SIG-M5 treated with dmso at 0.1 percent for 504 hours (cell line): Measurements from ENCODE around the gene YIF1A.
"Not testable (repeated sequence)": the region's sequence is repeated elsewhere in the genome, so short reads cannot be mapped to it uniquely, and the experiment has no call there.

ENCODE experiments used
- DNase-seq: peaks from one replicate; lab custom pipeline; 2025; ENCODE audit not compliant: unreplicated experiment; lab: John Stamatoyannopoulos, UW

YIF1A gene

GRCh38 chr11:66326261-66327111 is 37.5 kb upstream of the YIF1A start:
- no peak for DNase-seq

DNA sequence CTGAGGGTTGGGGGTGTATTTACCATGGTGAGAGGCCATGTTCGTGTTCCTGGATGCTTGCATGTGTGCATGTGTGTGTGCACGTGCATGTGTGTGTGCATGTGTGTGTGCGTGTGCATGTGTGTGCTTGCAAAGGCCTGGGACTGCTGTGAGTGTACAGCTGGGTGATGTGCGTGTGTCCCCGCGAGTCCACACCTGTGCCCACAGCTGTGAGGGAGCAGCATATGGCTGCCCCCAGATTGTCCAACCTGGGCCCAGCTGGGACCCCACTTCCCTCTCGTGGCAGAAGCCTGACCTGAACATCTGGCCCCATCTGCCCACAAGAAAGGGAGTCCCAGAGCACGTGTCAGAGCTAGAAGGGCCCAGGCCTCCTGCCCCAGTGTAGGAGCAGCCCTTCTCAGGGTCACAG is 36.3 kb upstream of the YIF1A start:
- no peak for DNase-seq

DNA sequence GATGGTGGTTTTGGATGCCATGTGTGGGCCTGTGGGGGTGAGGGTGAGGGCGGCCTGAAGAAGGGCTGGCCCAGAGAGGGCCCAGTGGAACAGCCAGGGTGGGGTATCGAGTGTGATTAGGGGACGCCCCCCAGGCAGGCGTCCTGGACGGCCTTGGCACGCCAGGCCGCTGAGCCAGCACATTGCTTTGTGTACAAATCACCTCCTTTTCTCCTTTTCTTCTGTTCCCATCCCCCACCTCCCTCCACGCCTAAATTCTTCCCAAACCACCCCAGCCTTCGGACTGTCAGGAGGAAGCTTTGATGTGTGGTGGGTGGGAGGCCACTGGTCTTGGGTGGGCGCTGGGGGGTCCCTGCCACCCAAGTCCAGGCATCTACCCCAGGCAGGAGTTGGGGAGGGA is 35.7 kb upstream of the YIF1A start:
- no peak for DNase-seq

DNA sequence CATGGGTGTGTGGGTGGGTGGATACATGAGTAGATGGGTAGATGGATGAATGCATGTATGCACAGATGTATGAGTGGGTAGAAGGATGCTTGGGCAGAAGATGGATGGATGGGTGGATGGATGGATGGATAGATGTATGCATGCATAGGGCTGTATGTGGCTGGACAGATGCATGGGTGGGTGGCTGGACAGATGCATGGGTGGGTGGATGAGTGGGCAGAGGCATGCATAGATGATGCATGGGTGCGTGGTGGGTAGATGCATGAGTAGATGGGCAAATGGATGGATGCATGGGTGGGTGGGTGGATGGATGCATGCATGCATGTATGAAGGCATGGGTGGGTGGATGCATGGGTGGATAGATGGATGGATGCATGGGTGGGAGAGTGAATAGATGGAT is 34.7 kb upstream of the YIF1A start:
- no peak for DNase-seq

DNA sequence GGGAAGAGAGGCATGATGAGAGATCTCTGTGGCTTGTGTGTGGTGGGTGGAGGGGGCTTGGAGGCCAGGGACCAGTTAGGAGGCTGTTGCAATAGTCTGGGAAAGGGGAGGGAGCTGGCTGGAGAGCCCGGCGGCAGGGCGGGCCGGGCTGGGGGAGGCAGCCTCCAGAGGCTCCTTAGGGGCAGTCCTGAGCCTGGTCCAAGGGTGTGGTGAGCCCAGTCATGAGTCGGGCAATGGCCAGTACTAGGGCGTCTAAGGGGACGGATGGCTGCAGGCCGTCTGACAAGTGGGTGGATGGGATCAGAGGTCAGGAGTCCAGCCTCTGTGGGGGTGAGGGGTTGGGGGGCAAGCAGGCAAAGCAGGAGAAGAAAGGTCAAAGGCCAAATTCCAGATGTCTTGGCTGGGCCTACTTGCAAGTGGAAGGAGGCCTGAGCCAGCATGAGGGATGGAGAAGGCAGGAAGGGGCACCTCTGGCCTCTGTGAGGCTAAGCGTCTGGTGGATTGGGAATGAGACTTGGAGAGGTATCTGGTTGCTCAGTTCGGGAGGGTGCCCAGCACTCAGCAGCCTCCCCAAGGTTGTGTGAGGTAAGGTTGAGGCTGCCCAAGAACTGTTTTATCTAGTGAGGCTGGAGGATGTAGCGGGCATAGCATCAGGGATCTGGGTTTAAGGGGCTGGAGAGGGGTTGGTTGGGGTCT is 33.9 kb upstream of the YIF1A start:
- DNase-seq, result no peak

DNA sequence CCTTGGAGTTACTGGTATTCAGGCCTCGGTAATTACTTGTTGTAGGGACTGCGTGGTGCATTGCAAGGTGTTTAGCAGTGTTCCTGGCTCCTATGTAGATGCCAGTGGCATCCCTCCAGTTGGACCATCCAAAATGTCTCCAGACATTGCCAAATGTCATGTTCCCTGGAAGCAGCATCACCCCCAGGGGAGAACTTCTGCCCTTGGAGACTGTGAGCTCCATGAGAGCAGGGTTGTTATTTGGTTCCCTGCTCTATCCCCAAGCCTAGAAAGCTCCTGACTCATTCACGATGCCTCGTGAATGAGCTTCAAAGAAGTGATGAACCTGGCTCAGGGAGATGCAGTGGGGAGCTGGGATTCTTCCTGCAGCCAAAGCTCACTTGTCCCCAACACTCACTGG is 32.7 kb upstream of the YIF1A start:
- DNase-seq, result no peak

- not testable (repeated sequence) for DNase-seq
These were observed 31.8 kb upstream of the YIF1A start for GRCh38 chr11:66320748-66321147.

GRCh38 chr11:66320289-66320688 is 31.3 kb upstream of the YIF1A start:
- not testable (repeated sequence) for DNase-seq

DNA sequence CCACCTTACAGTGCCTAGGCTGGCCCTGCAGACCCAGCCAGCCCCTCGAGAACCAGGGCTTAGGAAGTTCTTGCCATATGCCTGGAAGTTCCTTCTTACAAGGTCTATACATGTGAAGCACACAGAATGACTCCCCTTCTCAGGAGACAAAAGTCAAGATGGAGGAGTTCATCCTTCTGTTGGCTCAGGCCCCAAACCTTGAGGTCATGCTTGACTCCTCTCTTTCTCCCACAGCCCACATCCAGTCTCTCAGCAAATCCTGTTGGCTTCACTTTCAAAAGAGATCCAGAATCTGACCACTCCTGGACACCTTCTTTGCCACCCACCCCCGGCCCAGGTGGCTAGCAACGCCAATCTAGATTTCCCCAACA is 29.6 kb upstream of the YIF1A start:
- DNase-seq, result no peak

DNA sequence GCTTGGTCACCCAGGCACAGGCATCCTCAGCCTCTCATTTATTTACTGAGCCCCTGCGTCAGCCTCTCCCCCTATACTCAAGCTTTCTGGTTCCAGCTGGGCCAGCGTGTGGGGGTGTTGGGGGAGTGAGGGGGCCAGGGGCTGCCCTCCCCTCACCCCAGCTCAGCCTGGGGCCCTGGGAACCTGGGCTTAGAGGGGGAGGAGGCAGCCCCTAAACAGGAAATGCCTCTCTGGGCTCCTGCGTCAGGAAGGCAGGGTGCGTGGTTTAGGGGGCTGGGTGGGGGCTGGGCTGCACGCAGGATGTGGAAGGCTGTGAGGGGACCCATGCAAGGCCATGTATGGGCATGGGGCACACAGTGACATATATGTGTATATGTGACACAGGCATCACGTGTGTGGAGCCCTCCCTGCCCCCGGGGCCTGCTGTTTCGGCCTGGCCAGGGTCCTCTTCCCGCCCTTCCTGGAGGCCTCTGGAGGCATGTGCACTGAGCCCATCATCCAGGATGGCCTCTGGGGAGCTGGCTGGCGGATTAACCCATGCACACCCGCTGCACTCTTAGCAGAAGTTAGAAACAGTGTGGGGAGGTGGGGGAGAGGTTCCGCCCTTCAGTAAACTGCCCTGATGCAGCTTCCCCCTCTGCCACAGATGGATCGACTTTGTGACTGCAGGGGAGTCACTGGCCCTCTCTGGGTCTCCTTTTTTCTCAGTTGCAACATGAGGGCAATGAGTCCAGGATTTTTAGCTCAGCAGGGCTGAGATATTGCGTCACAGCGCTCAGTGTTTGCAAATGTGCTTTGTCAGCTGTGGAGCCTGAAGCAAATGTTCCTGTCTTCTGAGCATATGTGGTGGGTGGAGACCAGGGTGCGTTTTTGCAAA is 29.0 kb upstream of the YIF1A start:
- DNase-seq, result peak; percentile 96

GRCh38 chr11:66317322-66317722 is 28.4 kb upstream of the YIF1A start:
- no peak for DNase-seq

DNA sequence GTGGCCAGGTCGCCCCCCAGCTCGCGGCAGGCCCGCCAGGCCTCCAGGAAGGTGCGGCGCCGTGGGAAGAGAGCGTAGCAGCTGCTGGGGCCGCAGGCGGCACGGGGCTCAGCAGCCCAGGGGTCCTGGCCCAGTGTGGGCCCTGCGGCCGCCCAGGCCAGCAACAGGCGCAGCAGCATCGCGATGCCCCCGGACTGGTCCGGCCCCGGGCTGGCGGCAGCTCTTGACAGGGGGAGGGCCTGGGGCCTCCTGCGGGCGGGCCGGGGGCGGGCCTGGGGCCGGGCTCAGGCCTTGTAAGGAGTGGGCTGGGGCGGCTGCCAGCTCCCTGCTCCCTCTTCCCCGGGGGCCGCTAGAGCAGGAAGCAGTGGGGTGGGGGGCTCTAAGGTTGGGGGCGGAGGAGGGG is 27.9 kb upstream of the YIF1A start, which contains the start of gene CD248:
Gene CD248, minus strand, starts transcription at position 196 of the 403 bp plus-strand sequence. Its CDS starts 17 bp downstream, at position 179.
- no peak for DNase-seq

DNA sequence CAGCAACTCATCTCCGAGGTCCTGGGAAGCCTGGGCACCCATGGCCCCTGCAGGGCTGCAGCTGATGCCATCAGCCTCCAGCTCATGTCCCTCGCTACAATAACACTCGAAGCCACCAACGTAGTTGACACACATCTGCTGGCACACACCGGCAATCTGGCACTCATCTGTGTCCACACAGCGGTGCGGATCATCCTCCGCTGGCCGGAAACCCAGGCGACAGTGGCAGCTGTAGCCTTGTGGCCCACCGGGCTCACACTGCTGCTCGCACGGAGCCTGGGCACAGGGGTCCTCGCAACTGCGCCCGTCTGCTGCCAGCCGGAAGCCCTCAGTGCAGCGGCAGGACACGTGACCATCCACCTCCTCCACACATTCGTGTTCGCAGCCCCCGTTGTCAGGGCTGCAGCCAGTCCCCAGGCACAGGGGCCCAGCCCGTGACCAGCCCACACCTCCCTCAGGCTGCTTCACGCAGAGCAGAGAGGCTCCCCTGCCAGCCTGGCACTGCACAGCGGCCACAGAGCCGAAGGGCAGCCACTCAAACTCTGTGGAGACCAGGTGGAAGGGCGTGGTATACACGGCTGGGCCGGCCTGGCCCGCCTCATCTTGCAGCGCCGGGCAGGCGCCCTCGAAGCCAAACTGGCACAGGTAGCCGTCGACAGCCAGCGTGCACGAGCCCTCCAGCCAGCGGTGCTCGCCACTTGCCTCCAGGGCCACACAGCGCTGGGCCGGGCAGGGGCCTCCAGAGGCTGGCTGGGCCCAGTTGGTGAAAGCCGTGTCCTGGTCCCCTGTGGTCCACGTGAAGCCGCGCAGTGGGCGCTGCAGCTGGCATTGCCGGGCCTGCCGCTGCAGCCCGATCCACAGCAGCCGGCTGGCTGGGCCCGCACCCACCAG is 27.2 kb upstream of the YIF1A start:
- DNase-seq, result no peak

DNA sequence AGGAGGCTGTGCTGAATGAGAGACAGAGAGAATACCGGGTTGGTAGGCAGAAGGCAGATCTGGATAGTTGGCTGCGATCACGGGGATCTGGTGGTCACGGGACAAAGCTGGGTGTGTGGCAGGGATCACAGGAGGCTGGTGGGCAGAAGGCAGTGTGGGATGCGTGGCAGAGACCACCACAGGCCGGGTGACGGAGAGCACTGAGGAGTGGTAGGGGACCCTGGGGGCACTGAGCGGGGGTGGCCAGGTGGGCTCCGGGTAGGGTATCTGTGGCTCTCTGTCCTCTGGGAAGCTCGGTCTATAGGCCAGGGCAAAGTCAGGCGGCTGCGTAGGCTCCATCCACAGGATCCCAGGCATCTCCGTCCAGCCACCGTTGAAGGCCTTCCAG is 26.5 kb upstream of the YIF1A start:
- no peak for DNase-seq

DNA sequence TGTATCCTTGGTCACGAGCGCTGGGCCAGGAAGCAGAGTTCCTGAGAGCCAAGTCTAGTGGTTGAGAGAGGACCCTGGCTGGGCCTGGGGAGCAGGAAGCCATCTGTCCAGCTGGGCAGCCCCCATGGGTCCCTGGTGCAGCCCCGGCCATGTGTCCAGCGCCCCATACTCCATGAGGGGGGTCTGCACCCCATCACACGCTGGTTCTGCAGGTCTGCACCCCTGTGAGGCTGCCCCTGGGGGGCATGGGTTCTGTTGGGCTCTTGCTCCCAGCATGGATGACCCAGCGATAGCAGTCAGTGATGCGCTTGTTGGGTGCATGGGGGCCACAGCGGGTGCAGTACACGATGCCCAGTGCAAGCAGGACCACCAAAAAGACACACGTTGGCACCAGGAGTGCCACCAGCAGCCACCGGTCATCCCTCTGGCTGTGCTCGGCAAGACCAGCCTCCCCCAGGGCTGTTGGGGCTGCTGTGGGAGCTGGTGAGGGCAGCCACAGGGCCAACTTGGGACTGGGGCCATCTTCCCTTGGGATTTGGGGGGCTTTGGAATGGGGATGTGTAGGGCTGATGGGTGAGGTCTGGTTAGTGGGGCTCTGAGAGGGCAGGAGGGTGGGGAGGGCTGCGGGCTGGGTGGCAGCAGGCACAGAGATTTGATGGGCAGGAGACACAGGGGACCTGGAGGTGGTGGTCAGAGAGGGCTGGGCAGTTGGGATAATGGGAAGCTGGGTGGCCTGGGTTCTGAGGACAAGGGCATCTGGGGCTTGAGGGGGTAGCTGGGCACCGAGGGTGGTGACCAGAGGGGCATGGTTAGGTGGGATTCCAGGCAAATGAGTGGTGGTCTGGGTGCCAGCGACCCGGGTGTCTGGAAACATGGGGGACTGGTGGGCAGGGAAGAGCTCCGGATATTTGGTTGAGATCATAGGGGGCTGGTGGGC is 25.9 kb upstream of the YIF1A start:
- DNase-seq, result no peak

DNA sequence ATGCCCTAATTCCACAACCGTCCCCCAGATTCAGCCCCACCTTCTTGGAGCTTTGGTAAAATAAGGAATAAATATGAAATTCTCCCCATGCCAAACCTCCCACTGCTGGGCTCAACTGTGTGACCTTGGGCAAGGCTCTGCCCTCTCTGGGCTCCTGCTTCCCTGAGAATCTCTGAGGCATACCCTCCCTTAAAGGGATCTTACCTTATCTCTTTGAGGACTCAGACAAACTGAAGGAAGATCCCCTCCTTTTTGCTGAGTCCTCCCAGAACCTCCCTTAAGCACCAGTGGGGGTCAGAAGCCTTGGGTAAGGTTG is 25.2 kb upstream of the YIF1A start:
- no peak for DNase-seq

- no peak for DNase-seq
These were observed 24.6 kb upstream of the YIF1A start for GRCh38 chr11:66313321-66314185.

GRCh38 chr11:66312549-66313320 is 23.8 kb upstream of the YIF1A start:
- peak; percentile 91 for DNase-seq
